HG03442 (cell line): ENCODE results near the gene IL4.

Experiments
- ATAC-seq: cut with Tn5 transposase; IDR thresholded peaks from one replicate; pipeline ENCODE4 v1.9.1; 2021; ENCODE audit warnings: mild to moderate bottlenecking, moderate library complexity; ENCODE audit not compliant: unreplicated experiment

The IL4 gene

GRCh38 chr5:132669966-132670882, 3.6 kb upstream of the IL4 start:
- ATAC-seq: no peak

DNA sequence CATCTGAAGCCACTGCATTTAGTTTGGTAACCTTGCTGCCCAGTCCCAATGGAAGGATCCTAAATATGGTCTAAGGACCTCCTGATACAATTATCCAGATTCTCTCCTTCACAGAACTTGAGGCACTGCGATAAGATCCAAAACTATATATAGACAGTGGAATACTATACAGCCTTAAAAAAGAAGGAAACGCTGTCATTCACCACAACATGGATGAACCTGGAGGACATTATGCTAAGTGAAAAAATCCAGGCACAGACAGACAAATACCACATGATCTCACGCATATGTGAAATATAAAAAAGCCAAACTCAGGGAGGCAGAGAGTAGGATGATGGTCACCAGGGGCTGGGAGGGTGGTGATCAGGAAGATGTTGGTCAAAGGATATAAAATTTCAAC, 2.8 kb upstream of the IL4 start:
- no peak for ATAC-seq

DNA sequence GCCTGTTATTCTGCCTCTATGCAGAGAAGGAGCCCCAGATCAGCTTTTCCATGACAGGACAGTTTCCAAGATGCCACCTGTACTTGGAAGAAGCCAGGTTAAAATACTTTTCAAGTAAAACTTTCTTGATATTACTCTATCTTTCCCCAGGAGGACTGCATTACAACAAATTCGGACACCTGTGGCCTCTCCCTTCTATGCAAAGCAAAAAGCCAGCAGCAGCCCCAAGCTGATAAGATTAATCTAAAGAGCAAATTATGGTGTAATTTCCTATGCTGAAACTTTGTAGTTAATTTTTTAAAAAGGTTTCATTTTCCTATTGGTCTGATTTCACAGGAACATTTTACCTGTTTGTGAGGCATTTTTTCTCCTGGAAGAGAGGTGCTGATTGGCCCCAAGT, 301 bp upstream of the IL4 start:
- ATAC-seq: no peak

GRCh38 chr5:132674671-132675506, 1.1 kb downstream of the IL4 start:
- ATAC-seq: peak; percentile 77

GRCh38 chr5:132675936-132676689, 2.3 kb downstream of the IL4 start:
- no peak for ATAC-seq

- ATAC-seq: no peak
Observed at GRCh38 chr5:132677191-132677590, 3.4 kb downstream of the IL4 start.

DNA sequence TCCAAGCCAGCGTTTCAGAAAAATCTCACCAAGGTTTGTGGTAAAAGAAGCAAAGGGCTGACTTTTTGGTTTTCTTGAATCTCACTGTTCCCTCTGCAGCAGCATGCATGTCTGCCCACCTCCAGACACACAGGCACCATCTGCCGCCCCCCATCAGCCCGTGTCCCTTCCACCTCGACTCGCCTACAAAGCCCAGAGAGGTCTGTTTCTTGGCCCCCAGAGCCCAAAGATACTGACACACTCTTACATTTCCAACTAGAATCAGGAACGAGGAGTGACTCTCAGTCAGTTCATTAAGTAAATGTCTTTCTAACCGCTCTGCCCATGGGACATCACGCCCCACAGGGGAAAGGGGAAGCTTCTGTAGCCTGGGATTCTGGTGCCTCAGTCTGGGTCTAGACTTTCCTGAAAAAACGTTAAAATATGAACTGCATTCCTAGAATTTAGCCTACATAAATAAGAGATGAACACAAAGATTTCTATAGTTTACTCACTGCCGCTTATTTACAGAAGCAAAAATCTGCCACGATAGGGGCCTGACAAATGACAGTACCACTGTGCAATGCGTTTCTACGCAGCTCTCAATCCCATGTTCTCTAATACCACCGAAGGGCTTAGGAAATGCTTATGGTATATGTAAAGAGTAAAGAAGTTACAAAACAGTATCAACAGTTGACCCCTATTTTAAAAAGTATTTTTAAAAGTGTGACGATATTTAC, 4.1 kb downstream of the IL4 start:
- no peak for ATAC-seq

- no peak for ATAC-seq
Observed at GRCh38 chr5:132678735-132679134, 4.9 kb downstream of the IL4 start.

GRCh38 chr5:132679166-132679565, 5.4 kb downstream of the IL4 start:
- no peak for ATAC-seq

GRCh38 chr5:132679717-132680380, 6.1 kb downstream of the IL4 start:
- ATAC-seq: no peak

DNA sequence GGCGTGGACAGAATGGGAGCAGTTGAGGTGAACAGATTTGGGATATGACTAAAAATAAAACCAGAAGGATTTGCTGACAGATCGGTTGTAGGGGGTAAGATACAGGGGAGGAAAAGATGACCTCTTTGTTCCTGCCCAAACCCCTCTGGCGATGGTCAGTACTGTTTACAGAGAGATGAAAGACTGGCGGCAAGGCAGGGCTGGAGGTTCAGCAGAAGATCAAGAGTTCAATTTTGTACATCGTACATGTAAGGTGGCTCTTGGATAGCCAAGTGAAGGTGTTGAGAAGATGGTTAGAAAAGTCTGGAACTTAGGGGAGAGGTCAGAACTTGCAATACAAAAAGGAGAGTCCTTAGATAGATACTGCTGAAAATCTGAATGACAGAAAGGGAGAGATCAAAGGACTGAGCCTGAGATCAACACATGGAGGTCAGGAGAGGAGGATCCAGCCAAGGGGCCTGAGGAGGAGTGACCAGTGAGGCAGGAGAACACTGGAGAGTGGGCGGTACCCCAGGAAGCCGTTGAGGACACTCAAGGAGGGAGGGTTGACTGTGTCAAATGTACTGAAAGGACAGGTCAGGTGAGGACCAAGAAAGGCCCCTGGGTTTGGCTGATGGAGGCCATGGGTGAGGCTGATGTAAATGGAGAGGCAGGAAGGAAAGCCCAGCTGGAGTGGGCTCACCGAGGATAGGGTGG, 7.1 kb downstream of the IL4 start:
- no peak for ATAC-seq

GRCh38 chr5:132681476-132681831, 7.7 kb downstream of the IL4 start:
- ATAC-seq: no peak

- no peak for ATAC-seq
Observed at GRCh38 chr5:132681983-132682382, 8.2 kb downstream of the IL4 start.

GRCh38 chr5:132684491-132684890, 10.7 kb downstream of the IL4 start:
- no peak for ATAC-seq

DNA sequence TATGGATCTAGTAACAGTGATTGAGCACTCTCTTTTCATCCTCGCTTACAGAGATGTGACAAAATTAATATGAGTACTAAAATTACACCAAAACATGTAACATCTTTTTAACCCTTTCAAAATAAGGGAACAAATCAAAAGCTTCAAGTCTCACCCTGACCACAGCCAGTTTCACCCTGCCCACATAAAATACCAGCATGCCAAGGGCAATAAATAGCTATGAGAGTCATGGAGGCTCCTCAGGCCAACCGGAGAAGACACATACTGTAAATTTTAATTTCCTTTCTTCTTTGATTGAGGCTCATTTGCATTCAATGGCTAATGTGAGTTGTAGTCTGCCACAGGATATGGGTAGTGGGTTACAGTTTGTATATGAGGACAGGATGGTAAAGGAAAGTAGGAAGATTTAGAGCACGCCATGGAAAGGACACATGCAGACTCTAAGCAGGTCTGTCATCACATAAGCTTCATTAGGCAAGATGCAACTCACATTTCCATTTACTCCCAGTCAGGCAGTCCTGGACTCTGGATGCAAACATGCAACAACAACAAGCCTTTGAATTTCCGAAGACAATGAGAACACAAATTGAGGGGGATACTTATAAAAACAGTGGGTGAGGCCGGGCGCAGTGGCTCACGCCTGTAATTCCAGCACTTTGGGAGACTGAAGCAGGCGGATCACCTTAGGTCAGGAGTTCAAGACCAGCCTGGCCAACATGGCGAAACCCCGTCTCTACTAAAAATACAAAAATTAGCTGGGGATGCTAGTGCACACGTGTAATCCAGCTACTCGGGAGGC, 11.3 kb downstream of the IL4 start:
- no peak for ATAC-seq

DNA sequence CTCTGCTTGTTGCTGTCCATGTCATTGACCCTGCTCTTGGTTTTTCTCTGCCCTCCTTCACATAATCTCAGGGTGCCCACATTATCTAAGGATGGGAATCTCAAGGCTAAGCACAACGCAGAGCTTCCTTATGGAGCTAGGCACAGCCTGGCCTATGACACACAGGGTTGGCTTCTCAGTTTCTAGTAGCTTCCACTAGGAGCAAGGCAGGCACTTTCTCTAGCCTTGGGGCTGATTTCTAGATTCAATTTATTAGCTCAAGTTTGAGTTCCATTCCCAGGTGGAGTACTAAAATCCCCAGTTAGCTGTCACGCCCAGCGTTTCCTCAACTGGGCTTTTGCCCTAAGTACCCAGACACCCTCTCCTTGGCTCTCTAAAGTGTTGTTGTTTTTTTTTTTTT, 12.4 kb downstream of the IL4 start:
- no peak for ATAC-seq

GRCh38 chr5:132687995-132688394, 14.2 kb downstream of the IL4 start:
- ATAC-seq: no peak

DNA sequence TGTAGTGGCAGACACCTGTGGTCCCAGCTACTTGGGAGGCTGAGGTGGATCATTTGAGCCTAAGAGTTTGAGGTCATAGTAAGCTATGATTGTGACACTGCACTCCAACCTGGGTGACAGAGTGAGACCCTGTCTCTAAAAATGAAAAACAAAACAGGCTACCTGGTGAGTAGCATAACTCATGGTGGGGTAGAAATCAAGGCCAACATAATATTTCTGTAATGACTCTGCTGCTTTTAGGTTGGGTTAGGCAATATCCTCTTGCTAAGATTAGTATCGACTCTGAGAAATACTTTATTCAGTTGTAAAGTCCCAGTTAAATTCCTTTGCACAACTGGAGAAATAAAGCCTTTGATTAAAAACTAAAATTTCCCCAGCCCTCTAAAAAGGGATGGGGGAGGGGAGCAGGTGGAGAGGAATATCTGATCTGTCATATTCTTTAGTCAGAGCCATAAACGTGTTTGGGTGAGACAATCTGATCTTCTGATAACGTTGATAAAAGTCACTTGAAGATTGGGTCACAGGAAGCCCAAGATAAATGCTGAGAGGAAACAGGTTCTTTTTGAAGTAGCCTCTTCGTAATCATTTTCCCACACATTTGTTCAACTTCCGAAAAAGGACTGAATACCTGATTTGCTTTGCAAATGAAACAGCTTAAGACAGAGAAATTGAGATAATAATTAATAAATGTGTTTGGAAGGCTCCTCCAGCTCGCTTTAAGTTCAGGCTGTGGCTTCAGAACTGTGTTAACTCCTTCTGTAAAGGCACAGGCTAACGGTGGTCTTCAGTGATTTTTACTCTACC, 14.9 kb downstream of the IL4 start:
- ATAC-seq: no peak
